Measurements from ENCODE around the gene HBM. TPM values are rescaled to one million over a fixed set of nuclear protein-coding genes. Genes with fewer than 3 reads are reported as not detected.

The HBM gene
- total RNA-seq, 2 donors from 2014 or later, result not detected

GRCh38 chr16:164827-165538, 795 bp upstream of the HBM start:
- DNase-seq, result peak; percentile 78
- TF ChIP-seq CTCF (conservative IDR thresholded peaks at IDR 0.05), result no peak
- peaks cover 82% of the 10 kb centered on the region for H3K27me3 ChIP-seq (ENCODE audit: control insufficient read depth, insufficient read depth, low read length, poor library complexity, severe bottlenecking)
- H3K36me3 ChIP-seq (ENCODE audit: control insufficient read depth, insufficient read depth, low read length), result no peaks in the 10 kb centered on the region
- no peak overlapping the region for H3K4me3 ChIP-seq (ENCODE audit: low read length)
- Mint-ChIP-seq H3K4me1 (peaks cover 2% of the 10 kb centered on the region), H3K9me3 (no peaks in the 10 kb centered on the region), H3K27ac (no peak overlapping the region), H3K27me3 (ENCODE audit: insufficient read depth) (peaks cover 66% of the 10 kb centered on the region), H3K36me3 (ENCODE audit: low read depth) (no peaks in the 10 kb centered on the region), H3K4me3 (peak overlapping the region; percentile 37)
- H3K4me1 ChIP-seq (ENCODE audit: control insufficient read depth, insufficient read depth, low read length), result no peaks in the 10 kb centered on the region
- whole genome bisulfite sequencing, 2 experiments (ENCODE audit: insufficient coverage in 1 of 2, insufficient read length in 1 of 2), result 2 to 6% methylated on average over 22 to 44 of the region's 77 CpGs
- no peak overlapping the region for H3K27ac ChIP-seq (ENCODE audit: low read depth, low read length)
- no peaks in the 10 kb centered on the region for H3K9me3 ChIP-seq (ENCODE audit: control insufficient read depth, low read length)
- H3K9ac ChIP-seq (ENCODE audit: extremely low read depth, low read length, poor library complexity, severe bottlenecking), result no peak overlapping the region

DNA sequence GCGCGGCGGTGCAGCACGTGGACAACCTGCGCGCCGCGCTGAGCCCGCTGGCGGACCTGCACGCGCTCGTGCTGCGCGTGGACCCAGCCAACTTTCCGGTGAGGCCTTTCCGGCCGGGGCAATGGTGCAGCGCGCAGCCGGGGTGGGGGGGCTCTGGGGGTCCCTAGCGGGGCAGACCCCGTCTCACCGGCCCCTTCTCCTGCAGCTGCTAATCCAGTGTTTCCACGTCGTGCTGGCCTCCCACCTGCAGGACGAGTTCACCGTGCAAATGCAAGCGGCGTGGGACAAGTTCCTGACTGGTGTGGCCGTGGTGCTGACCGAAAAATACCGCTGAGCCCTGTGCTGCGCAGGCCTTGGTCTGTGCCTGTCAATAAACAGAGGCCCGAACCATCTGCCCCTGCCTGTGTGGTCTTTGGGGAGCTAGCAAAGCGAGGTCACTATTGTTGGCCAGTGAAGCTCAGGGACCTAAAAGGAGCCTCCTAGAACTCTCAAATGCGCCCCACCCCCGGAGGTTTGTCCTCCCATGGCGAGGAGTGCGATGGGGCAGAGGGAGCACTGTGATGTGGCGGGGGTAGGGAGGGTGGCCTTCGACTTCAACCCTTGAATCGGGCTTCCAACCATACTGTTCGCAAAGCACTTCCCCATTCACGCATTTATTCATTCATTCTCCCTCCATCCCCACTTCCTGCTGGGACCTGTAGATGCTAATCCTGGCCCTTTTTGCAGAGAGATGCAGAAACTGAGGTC, 770 bp downstream of the HBM start:
- WGBS, 2 experiments (ENCODE audit: insufficient coverage in 1 of 2, insufficient read length in 1 of 2), result 15 to 16% methylated on average over 24 to 45 of the region's 45 CpGs
- H3K27ac Mint-ChIP-seq, result no peak overlapping the region
- H3K36me3 Mint-ChIP-seq (ENCODE audit: low read depth), result no peaks in the 10 kb centered on the region
- no peaks in the 10 kb centered on the region for H3K9me3 Mint-ChIP-seq
- peaks cover 5% of the 10 kb centered on the region for H3K4me1 Mint-ChIP-seq
- no peak for TF ChIP-seq CTCF (conservative IDR thresholded peaks at IDR 0.05)
- Histone ChIP-seq H3K9me3 (ENCODE audit: control insufficient read depth, low read length) (no peaks in the 10 kb centered on the region), H3K4me3 (ENCODE audit: low read length) (no peak overlapping the region), H3K9ac (ENCODE audit: extremely low read depth, low read length, poor library complexity, severe bottlenecking) (no peak overlapping the region), H3K27ac (ENCODE audit: low read depth, low read length) (no peak overlapping the region), H3K4me1 (ENCODE audit: control insufficient read depth, insufficient read depth, low read length) (no peaks in the 10 kb centered on the region), H3K36me3 (ENCODE audit: control insufficient read depth, insufficient read depth, low read length) (no peaks in the 10 kb centered on the region), H3K27me3 (ENCODE audit: control insufficient read depth, insufficient read depth, low read length, poor library complexity, severe bottlenecking) (peaks cover 84% of the 10 kb centered on the region)
- DNase-seq, result no peak
- H3K4me3 Mint-ChIP-seq, result no peak overlapping the region
- peaks cover 73% of the 10 kb centered on the region for H3K27me3 Mint-ChIP-seq (ENCODE audit: insufficient read depth)

- Mint-ChIP-seq H3K9me3 (no peaks in the 10 kb centered on the region), H3K36me3 (ENCODE audit: low read depth) (no peaks in the 10 kb centered on the region), H3K27me3 (ENCODE audit: insufficient read depth) (peaks cover 74% of the 10 kb centered on the region), H3K27ac (no peak overlapping the region), H3K4me3 (no peak overlapping the region), H3K4me1 (peaks cover 5% of the 10 kb centered on the region)
- 38 to 39% methylated on average over 8 to 11 of the region's 11 CpGs for WGBS, 2 experiments (ENCODE audit: insufficient coverage in 1 of 2, insufficient read length in 1 of 2)
- Histone ChIP-seq H3K9me3 (ENCODE audit: control insufficient read depth, low read length) (no peaks in the 10 kb centered on the region), H3K27me3 (ENCODE audit: control insufficient read depth, insufficient read depth, low read length, poor library complexity, severe bottlenecking) (peaks cover 84% of the 10 kb centered on the region), H3K4me1 (ENCODE audit: control insufficient read depth, insufficient read depth, low read length) (no peaks in the 10 kb centered on the region), H3K27ac (ENCODE audit: low read depth, low read length) (no peak overlapping the region), H3K9ac (ENCODE audit: extremely low read depth, low read length, poor library complexity, severe bottlenecking) (no peak overlapping the region), H3K36me3 (ENCODE audit: control insufficient read depth, insufficient read depth, low read length) (no peaks in the 10 kb centered on the region), H3K4me3 (ENCODE audit: low read length) (no peak overlapping the region)
- TF ChIP-seq CTCF (conservative IDR thresholded peaks at IDR 0.05), result no peak
- DNase-seq, result no peak
These were observed 1.4 kb downstream of the HBM start for GRCh38 chr16:167122-167690.
